Neural cell (in vitro differentiated cells): ENCODE results near the gene CEP295NL.

Experiments used
- EP300 ChIP-seq: fragments of 450-650 bp; conservative IDR thresholded peaks from 2 replicates; pipeline ENCODE4 v1.6.1; 2014; ENCODE audit warnings: antibody characterized with exemption, mild to moderate bottlenecking, moderate library complexity; ENCODE audit not compliant: poor library complexity, severe bottlenecking
- EZH2 ChIP-seq: fragments of 200-600, 300-800 bp; shearing (Covaris generic), sonication (generic); IDR thresholded peaks from 2 replicates; pipeline ENCODE4 v1.6.1; 2014; ENCODE audit warnings: antibody characterized with exemption, low read length, borderline replicate concordance, mild to moderate bottlenecking; ENCODE audit not compliant: insufficient read depth, poor library complexity, severe bottlenecking
- MXI1 ChIP-seq: fragments of 450-650 bp; conservative IDR thresholded peaks from 2 replicates; pipeline ENCODE4 v1.6.1; 2014; ENCODE audit warnings: antibody characterized with exemption, mild to moderate bottlenecking; ENCODE audit not compliant: poor library complexity, severe bottlenecking
- POLR2AphosphoS5 ChIP-seq: IDR thresholded peaks from 2 replicates; pipeline ENCODE4 v1.6.1; 2012
- RAD21 ChIP-seq: fragments of 450-650 bp; conservative IDR thresholded peaks from 2 replicates; pipeline ENCODE4 v1.6.1; 2014; ENCODE audit warnings: antibody characterized with exemption, mild to moderate bottlenecking, moderate library complexity
- SMC3 ChIP-seq: fragments of 450-650 bp; conservative IDR thresholded peaks from 2 replicates; pipeline ENCODE4 v1.6.1; 2014; ENCODE audit warnings: antibody characterized with exemption, mild to moderate bottlenecking, moderate library complexity; ENCODE audit not compliant: poor library complexity
- TAF1 ChIP-seq: IDR thresholded peaks from 2 replicates; pipeline ENCODE4 v1.6.1; 2012; ENCODE audit warnings: low read depth
- TF ChIP-seq, protein P1 (sequence below): fragments of 450-650 bp; IDR thresholded peaks from 2 replicates; pipeline ENCODE4 v1.5.1; 2014; ENCODE audit warnings: antibody characterized with exemption, mild to moderate bottlenecking, moderate library complexity; ENCODE audit not compliant: poor library complexity, severe bottlenecking

DNA sequence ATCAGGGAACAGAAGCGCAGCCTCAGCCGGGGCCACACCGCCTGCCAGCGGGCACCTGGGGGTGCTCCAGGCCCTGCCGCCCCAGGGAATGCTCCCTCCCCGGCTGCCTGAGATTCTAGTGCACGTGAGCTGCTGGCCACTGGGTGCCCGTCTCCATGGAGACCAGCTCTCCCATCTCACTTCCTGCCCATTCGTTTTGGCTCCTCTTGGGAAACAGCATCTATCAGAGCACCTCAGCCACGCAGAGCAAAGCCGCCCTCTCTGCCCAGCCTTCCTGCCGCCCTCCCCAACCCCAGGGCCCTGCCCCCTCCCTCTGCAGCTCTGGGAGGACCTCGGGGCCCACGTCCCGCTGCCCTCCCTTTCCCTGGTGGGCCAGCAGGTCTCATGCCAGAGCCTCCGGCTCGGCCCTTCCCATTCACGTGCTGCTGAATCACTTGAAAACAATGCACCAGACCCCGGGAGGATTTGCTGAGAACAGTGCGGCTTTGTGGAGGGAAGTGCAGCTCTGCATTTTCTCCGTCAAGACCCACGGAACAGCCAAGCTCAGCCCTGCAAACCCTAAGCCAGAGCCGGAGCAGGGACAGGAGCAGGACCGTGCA is 19.4 kb downstream of the CEP295NL start:
- TF ChIP-seq TAF1 (no peak), EP300 (no peak), SMC3 (no peak), EZH2 (no peak), MXI1 (peak; percentile 63), POLR2AphosphoS5 (peak; percentile 7), RAD21 (no peak)
- TF ChIP-seq, protein P1, sequence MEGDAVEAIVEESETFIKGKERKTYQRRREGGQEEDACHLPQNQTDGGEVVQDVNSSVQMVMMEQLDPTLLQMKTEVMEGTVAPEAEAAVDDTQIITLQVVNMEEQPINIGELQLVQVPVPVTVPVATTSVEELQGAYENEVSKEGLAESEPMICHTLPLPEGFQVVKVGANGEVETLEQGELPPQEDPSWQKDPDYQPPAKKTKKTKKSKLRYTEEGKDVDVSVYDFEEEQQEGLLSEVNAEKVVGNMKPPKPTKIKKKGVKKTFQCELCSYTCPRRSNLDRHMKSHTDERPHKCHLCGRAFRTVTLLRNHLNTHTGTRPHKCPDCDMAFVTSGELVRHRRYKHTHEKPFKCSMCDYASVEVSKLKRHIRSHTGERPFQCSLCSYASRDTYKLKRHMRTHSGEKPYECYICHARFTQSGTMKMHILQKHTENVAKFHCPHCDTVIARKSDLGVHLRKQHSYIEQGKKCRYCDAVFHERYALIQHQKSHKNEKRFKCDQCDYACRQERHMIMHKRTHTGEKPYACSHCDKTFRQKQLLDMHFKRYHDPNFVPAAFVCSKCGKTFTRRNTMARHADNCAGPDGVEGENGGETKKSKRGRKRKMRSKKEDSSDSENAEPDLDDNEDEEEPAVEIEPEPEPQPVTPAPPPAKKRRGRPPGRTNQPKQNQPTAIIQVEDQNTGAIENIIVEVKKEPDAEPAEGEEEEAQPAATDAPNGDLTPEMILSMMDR = no peak
